Measurements from ENCODE around the gene COLQ. TPM values are rescaled to one million over a fixed set of nuclear protein-coding genes. Genes with fewer than 3 reads are reported as not detected.

COLQ gene
- total RNA-seq, 1 donor from 2014 or later: 1.2 TPM

GRCh38 chr3:15522016-15522415, 510 bp upstream of the COLQ start:
- no peaks in the 10 kb centered on the region for H3K36me3 Mint-ChIP-seq (ENCODE audit: low read depth)
- intact Hi-C loops (cut with micrococcal nuclease): no loop called here
- no peaks in the 10 kb centered on the region for H3K9me3 Mint-ChIP-seq
- peaks cover 8% of the 10 kb centered on the region for H3K4me1 Mint-ChIP-seq
- H3K4me3 Mint-ChIP-seq: no peak overlapping the region
- ATAC-seq (ENCODE audit: low read depth): no peak
- DNase-seq: no peak
- peaks cover 7% of the 10 kb centered on the region for H3K27me3 Mint-ChIP-seq
- ChIA-PET POLR2A (no interaction called here), CTCF (no interaction called here)
- no peak for TF ChIP-seq CTCF (IDR thresholded peaks at IDR 0.05)
- H3K27ac Mint-ChIP-seq: no peak overlapping the region

GRCh38 chr3:15520804-15521572, 518 bp downstream of the COLQ start:
- no peak for TF ChIP-seq CTCF (IDR thresholded peaks at IDR 0.05)
- no peak for ATAC-seq (ENCODE audit: low read depth)
- no peaks in the 10 kb centered on the region for H3K36me3 Mint-ChIP-seq (ENCODE audit: low read depth)
- no peak for DNase-seq
- H3K4me1 Mint-ChIP-seq: peaks cover 8% of the 10 kb centered on the region
- no peak overlapping the region for H3K27ac Mint-ChIP-seq
- H3K27me3 Mint-ChIP-seq: peaks cover 7% of the 10 kb centered on the region
- ChIA-PET POLR2A (no interaction called here), CTCF (no interaction called here)
- intact Hi-C loops (cut with micrococcal nuclease): no loop called here
- no peaks in the 10 kb centered on the region for H3K9me3 Mint-ChIP-seq
- H3K4me3 Mint-ChIP-seq: no peak overlapping the region

GRCh38 chr3:15520185-15520584, 1.3 kb downstream of the COLQ start:
- ChIA-PET CTCF (no interaction called here), POLR2A (no interaction called here)
- DNase-seq: no peak
- Mint-ChIP-seq H3K4me3 (no peak overlapping the region), H3K4me1 (peaks cover 8% of the 10 kb centered on the region), H3K36me3 (ENCODE audit: low read depth) (no peaks in the 10 kb centered on the region), H3K27me3 (peaks cover 7% of the 10 kb centered on the region), H3K9me3 (no peaks in the 10 kb centered on the region), H3K27ac (no peak overlapping the region)
- no peak for ATAC-seq (ENCODE audit: low read depth)
- no peak for TF ChIP-seq CTCF (IDR thresholded peaks at IDR 0.05)
- intact Hi-C loops (cut with micrococcal nuclease): no loop called here

- no peak for ATAC-seq (ENCODE audit: low read depth)
- Mint-ChIP-seq H3K4me3 (no peak overlapping the region), H3K9me3 (no peaks in the 10 kb centered on the region), H3K4me1 (peaks cover 8% of the 10 kb centered on the region), H3K27ac (no peak overlapping the region), H3K27me3 (peaks cover 7% of the 10 kb centered on the region), H3K36me3 (ENCODE audit: low read depth) (no peaks in the 10 kb centered on the region)
- POLR2A ChIA-PET: interaction anchor here (1.1 kb wide), 1 partner anchor 284 kb away, joined by 7 read pairs; no protein-coding TSS in a partner anchor
- no peak for TF ChIP-seq CTCF (IDR thresholded peaks at IDR 0.05)
- CTCF ChIA-PET: no interaction called here
- no peak for DNase-seq
- intact Hi-C loops (cut with micrococcal nuclease): no loop called here
These were observed 2.4 kb downstream of the COLQ start for GRCh38 chr3:15519096-15519495.

- Mint-ChIP-seq H3K4me3 (no peak overlapping the region), H3K9me3 (no peaks in the 10 kb centered on the region), H3K27me3 (no peaks in the 10 kb centered on the region), H3K27ac (no peak overlapping the region), H3K36me3 (ENCODE audit: low read depth) (no peaks in the 10 kb centered on the region), H3K4me1 (no peaks in the 10 kb centered on the region)
- no peak for TF ChIP-seq CTCF (IDR thresholded peaks at IDR 0.05)
- DNase-seq (no peak), ATAC-seq (ENCODE audit: low read depth) (no peak)
- ChIA-PET POLR2A (no interaction called here), CTCF (no interaction called here)
- intact Hi-C loops (cut with micrococcal nuclease): no loop called here
These were observed 6.7 kb downstream of the COLQ start for GRCh38 chr3:15514663-15515340.

All from activated B cell treated with CpG ODN at 0.5 μM for 24 hours (primary cell).